Testis (tissue), 2 donors: ENCODE results near the gene ENAH.

Experiments used
- CTCF ChIP-seq, 3 experiments: fragments of 450-650 bp in 2 of 3; fragments of 200-600 bp in 1 of 3; sonication (generic) in 1 of 3; IDR thresholded peaks; one replicate each; pipeline ENCODE4 v1.5.1; 2016 to 2019; ENCODE audit warnings: antibody characterized with exemption in 3 of 3, mild to moderate bottlenecking in 2 of 3, moderate library complexity in 1 of 3
- POLR2A ChIP-seq: fragments of 450-650 bp; IDR thresholded peaks from one replicate; pipeline ENCODE4 v1.6.1; 2017; ENCODE audit warnings: antibody characterized with exemption, mild to moderate bottlenecking, moderate library complexity

- TF ChIP-seq POLR2A (no peak), CTCF (IDR thresholded peaks at IDR 0.05) (no peak)
Measured at GRCh38 chr1:225450491-225451191, 202.3 kb downstream of the ENAH start.
